LHCN-M2 (cell line): ENCODE measurements around the gene GPSM1. TPM values are rescaled to one million over a fixed set of nuclear protein-coding genes. Genes with fewer than 3 reads are reported as not detected.
A peak's percentile ranks its signal among the peaks of the same experiment; 100 is the strongest.

Experiments used
- DNase-seq: peaks from one replicate; pipeline ENCODE4 v3.0.0-alpha.2; 2012; ENCODE audit warnings: low read depth
- polyA plus RNA-seq: library from polyadenylated mRNA; unstranded; fragments of >200 nt; gene quantifications from one replicate; pipeline ENCODE4 v1.2.1, GENCODE V29; 2012; ENCODE audit warnings: missing spikeins
- total RNA-seq: library from RNA; depleted of rRNA; stranded (reverse); fragments of >200 nt; gene quantifications from 2 replicates; pipeline ENCODE4 v1.2.3, GENCODE V29; 2014; rRNA removed

GPSM1 gene, protein sequence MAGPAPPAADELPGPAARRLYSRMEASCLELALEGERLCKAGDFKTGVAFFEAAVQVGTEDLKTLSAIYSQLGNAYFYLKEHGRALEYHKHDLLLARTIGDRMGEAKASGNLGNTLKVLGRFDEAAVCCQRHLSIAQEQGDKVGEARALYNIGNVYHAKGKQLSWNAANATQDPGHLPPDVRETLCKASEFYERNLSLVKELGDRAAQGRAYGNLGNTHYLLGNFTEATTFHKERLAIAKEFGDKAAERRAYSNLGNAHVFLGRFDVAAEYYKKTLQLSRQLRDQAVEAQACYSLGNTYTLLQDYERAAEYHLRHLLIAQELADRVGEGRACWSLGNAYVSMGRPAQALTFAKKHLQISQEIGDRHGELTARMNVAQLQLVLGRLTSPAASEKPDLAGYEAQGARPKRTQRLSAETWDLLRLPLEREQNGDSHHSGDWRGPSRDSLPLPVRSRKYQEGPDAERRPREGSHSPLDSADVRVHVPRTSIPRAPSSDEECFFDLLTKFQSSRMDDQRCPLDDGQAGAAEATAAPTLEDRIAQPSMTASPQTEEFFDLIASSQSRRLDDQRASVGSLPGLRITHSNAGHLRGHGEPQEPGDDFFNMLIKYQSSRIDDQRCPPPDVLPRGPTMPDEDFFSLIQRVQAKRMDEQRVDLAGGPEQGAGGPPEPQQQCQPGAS
- total RNA-seq: 34.1 and 34.4 TPM in 2 replicates
- 21.7 TPM for polyA plus RNA-seq

DNA sequence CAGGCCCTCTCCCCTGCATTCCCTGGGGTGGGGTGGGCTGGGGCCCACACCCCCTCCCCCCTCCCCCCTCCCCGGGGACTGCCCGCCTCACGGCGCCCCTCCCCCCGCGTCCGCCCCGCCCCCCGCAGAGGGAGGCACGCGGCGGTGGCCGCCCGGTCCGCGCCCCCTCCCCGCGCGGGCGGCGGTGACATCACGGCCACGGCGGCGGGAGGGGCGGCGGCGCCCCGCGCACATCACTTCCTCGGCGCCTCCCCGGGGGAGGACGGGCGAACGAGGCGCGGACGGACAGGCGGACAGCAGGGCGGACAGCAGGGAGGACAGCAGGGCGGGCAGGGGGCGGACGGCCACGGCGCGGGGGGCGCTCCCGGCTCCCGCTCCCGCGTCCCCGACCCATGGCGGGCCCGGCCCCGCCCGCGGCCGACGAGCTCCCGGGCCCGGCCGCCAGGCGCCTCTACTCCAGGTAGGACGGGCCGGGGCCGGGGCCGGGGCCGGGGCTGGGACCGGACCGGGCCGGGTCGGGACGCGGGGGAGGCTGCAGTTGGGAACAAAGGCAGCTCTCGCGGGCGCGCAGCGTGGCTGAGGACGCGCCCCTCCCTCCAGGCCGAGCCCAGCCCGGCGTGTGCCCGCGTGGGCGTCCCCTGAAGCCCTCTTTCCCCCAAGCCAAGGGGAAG lies at the start of gene GPSM1:
GPSM1 (plus strand) TSS at position 236 of the 671 bp plus-strand sequence; CDS start at position 393, 157 bp downstream.
- DNase-seq: no peak

DNA sequence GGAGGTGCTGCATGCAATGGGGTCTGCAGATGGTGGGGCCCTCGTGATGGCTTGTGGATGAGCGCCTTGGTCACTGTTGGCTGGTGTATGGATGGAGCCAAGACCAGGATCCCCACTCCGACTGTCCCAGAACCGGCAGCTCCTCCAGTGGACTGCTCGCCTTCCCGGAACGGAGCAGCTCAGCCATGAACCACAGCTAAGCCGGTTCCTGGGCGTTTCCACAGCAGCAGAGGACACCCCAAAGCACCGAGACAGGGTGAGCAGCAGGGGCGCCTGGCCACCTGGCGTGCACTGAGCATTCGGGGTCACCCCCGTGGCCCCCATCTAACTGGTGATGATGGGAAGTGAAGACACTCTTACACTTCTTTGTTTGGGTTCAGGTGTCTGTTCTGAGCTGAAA lies 49.6 kb upstream of the GPSM1 start:
- DNase-seq: no peak

DNA sequence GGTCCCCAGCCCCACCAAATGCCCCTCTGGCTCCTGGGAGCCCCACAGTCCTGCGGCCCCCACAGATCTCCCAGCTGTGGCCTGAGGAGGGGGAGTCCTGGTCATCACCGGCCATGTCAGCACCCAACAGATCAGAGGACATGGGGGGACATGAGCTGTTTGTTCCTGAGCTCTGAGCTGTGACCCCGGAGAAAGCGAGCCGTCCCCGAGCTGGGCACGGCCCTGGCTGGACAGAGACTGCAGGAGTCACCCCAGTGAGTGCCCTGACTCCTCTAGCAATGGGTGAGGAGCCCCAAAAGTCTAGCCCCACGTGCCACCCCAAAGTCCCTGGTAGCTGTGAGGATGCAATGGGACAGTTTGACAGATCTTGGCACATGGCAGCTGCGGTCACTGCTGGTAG lies 49.1 kb upstream of the GPSM1 start:
- no peak for DNase-seq

GRCh38 chr9:136278894-136279293 lies 48.4 kb upstream of the GPSM1 start:
- DNase-seq: no peak

- no peak for DNase-seq
Measured at GRCh38 chr9:136279471-136279870, 47.9 kb upstream of the GPSM1 start.

DNA sequence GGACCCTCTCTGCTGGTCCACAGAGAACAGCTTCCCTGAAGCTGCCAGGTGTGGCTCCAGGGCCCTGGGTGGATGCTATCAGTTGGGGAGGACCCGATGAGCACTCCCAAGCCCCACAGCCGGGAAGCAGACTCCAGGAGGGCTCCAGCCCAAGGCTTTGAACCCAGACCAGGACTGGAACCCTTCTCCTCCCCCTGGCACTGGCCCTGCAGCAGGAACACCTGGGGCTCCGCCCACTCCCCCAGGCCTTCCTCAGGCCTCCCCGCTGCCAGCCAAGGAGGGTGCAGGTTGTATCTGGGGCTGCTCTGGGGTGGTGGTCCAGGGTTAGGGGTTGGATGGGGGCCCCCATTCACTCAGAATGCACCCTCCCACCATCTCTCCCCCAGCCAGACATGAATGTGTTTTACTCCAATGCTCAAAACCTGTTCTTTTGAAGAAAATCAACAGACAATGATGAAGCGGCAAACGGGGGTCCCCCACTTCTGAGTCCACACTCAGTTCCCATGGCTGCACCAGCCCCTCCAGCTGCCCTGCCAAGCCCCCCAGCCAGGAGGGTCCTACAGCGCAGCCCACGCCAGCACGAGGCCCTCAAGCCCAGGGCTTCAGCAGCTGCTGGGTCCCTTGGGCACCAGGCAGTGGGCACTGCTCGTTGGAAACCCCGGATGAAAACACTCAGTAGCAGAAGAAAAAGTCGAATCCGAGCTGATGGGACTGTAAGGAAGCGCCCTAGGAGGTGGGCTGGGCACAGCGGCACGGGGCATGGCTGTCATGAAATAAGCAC lies 46.6 kb upstream of the GPSM1 start:
- DNase-seq: no peak

GRCh38 chr9:136281421-136282271 lies 45.7 kb upstream of the GPSM1 start:
- no peak for DNase-seq

DNA sequence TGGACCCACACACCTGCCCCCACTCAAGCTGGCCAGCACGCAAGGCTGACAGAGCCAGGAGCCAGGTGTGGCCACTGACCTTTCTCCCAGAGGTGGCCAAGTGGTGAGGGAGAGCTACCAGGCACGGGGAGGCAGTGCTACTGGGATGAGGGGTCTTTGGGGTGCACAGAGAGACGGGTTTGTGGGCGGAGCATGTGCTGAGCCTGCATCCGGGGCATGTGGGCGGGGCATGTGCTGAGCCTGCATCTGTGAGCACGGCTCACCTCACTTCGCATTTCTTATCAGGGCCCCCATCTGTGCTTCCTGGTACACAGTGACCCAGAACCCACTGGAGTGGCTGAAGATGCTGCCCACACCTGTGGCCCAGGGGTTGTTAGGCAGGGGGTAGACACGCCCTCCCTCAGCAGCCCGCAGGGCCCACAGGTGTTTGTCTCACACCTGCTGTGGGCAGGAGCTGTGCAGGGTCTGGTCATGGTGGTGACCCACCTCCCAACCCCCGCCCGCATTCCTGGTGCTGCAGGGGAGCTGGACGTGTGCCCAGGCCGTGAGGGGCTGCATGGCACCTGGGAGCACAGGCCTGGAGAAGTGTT lies 45.0 kb upstream of the GPSM1 start:
- DNase-seq: no peak

GRCh38 chr9:136283291-136284235 lies 43.8 kb upstream of the GPSM1 start:
- peak; percentile 59 for DNase-seq

DNA sequence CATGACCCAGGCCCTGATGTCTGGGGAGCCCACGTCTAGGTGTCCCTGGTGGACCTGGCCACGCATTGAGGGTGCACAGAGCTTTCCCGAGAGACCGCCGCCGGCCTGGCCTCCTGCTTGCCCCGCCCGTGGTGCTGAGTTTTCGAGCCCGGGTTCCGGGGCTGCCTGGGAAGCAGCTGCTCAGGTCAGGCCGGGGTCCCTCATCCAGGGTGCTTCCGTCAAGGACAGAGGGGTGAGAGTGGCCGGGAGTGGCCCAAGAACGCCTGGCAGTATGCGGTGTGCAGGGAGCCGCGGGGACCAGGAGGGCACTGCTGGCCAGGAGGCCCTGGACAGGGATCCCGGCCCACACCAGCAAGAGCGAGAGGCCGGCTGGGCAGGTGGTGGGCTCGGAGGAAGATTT lies 43.0 kb upstream of the GPSM1 start:
- no peak for DNase-seq

DNA sequence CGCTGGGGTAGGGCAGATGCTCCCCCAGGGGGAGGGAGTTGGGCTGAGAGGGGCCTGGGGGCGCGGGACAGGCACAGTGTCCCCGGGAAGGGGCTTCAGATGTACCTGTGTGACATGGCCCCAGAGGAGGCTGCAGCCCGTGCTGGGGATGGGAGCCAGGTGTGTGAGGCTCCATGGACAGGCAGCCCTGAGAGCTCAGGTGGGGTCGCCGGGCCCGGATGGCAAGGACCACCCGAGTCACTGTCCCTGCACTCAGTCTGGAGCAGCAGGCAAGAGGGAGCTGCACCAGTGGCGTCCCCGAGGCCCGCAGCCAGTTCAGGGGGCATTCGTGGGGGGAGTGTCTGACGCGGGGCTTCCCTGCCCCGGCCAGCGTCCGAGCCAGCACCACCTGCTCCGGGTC lies 42.4 kb upstream of the GPSM1 start:
- DNase-seq: no peak

GRCh38 chr9:136285501-136286358 lies 41.6 kb upstream of the GPSM1 start:
- DNase-seq: no peak

DNA sequence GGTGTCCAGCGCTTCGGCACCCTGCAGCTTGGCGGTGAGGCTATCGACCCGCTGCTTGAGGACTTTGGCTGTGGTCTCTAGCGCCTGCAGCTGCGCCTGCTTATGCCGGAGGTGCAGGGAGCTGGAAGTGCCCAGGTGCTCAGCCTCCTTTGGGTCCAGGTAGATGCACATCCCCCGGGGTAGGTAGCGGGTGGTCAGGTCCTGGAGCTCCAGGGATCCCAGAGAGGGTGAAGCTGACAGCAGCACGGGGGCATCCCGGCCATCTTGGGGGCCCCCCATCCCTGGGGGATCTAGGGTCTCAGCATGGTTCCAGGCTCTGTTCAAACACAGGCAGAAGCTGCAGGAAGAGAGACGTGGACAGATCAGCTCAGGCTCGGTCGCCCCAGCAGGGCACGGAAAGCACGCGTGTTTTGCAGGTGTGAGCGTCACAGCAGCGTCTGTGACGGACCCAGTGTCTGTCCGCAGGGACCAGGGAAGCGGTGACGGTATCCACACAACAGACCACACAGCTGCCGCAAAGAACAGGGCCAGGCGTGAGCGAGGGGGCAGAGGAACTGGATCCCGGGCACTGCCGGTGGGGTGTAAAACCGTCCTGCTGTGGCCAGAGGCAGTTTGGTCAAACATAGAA lies 40.9 kb upstream of the GPSM1 start:
- no peak for DNase-seq

GRCh38 chr9:136286987-136287379 lies 40.4 kb upstream of the GPSM1 start:
- no peak for DNase-seq

DNA sequence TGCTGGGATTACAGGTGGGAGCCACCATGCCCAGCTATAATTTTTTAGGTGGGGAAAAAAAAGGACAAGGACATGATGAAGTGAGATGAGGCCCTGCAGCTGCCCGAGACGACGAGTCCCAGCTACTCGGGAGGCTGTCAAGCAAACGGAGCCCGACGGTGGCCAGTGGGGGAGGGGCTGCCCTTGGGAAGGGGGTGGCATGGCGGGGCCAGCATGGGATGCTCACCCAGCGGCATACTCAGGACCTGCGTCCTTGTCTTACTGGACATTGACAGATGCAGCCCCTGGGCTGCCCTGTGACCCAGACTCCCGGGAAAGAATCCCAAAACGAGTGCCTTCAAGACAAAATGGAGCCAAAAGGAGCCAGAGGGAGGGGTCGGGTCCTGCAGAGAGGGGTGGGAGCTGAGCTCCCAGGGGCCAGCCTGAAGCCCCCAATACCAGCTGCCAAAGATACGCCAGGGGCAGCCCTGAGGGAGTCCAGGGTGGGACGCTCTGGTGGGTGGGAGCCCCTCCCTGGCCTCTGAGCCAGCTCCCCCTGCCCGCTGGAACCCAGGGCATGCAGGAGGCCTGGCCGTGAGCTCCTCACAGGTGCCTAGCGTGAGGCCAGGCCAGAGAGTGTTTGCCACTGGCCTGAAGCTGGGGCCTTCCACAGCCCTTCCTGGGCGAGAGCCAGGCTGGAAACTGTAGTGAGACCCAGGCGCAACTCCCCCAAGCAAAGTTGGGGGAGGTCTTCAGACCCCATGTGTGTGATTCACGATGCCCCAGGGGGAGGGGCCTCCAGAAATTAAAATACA lies 39.2 kb upstream of the GPSM1 start:
- no peak for DNase-seq

DNA sequence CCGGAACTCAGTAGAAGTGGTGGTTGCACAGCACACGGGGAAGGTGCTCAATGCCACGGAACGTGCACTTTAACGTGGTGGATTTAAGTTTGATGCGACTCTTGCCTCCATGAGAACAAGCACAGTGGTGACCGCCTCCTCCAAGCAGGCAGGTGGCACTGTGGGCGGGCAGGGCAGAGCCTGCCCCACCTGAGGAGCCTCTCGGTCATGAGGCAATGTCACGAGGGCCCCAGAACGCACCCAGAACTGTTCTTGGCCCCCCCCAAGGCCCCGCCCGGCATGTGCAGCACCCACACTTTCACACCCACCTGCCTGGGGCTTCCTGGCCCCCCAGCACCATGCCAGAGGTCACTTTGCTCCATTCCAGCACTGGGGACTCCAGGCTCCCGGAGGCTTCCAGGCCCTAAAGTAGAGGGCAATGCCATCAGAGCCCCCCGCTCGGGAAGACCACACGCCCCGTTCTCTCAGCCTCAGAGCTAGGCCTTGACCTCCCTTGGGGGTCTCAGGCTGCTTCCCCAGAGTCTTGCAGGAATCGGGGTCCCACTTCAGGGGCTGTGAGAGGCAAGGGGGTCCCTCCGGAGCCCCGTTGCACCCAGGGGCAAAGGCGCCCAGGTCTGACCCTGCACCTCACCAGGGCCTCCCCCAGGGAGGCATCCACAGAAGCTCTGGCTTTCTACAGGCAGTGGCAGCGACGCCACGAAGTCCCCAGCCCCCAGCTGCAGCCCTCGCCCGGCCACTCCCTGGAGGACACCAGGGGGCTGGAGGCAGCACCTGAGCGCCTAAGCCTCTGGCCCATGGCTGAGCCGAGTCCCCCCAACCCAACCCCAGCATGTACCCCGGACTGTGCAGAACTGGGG lies 37.5 kb upstream of the GPSM1 start:
- no peak for DNase-seq
